Left colon (tissue), 2 donors: ENCODE results near the gene WDR26. TPM values are rescaled to one million over a fixed set of nuclear protein-coding genes. Genes with fewer than 3 reads are reported as not detected.
A peak's percentile ranks its signal among the peaks of the same experiment; 100 is the strongest.

ENCODE experiments used
- ATAC-seq: fragments of 200-7000 bp; cut with Tn5 transposase; one replicate; pipeline ENCODE4 v1.9.1; 2020; ENCODE audit warnings: mild to moderate bottlenecking, moderate library complexity
- DNase-seq, 2 donors: peaks; one replicate each; pipeline ENCODE4 v3.0.0-alpha.2; 2020
- intact Hi-C, 2 donors: fragments of 100-400 bp; cut with DNase I in 1 of 2; cut with micrococcal nuclease in 1 of 2; formaldehyde crosslinking; loops; one replicate each; pipeline versions ENCODE4 v1.11.2 to v1.14.0; 2022; cut with DNase I, micrococcal nuclease
- total RNA-seq, 2 donors: library from RNA; stranded (reverse); fragmentation: NEBNext Ultra II Directional; extraction: Animal tissue kit (Norgen Biotek cat#: 25700); gene quantifications; one replicate each; pipeline ENCODE4 v1.2.1, GENCODE V29; 2021
- donor health status: DM: no; HTN: no; CAD: no.
- donor health status: DM: yes; HTN: yes; CAD: no.

WDR26 gene
- total RNA-seq, 2 donors from 2014 or later: 62.1 to 64.4 TPM

- DNase-seq: no peak
- intact Hi-C loops: no loop called here
- no peak for ATAC-seq
Measured at GRCh38 chr1:224406216-224406615, 28.4 kb downstream of the WDR26 start.

DNA sequence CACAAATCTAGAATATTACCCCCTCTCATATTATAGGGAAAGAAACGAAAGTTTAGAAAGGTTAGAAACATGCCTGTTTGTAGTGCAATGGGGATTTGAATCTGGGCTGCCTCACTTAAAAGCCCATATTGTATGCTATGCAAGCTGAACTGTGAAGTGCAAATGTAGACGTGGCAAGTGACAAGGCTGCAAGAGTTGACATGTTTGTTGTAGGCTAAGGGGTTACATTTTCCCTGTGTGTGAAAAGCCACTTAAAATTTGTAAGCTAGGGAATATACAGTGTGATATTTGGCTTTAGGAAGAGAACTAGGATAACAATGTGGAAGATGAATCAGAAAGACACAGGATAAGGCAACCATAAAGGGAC is 29.0 kb downstream of the WDR26 start:
- intact Hi-C loops: no loop called here
- DNase-seq: no peak
- no peak for ATAC-seq

DNA sequence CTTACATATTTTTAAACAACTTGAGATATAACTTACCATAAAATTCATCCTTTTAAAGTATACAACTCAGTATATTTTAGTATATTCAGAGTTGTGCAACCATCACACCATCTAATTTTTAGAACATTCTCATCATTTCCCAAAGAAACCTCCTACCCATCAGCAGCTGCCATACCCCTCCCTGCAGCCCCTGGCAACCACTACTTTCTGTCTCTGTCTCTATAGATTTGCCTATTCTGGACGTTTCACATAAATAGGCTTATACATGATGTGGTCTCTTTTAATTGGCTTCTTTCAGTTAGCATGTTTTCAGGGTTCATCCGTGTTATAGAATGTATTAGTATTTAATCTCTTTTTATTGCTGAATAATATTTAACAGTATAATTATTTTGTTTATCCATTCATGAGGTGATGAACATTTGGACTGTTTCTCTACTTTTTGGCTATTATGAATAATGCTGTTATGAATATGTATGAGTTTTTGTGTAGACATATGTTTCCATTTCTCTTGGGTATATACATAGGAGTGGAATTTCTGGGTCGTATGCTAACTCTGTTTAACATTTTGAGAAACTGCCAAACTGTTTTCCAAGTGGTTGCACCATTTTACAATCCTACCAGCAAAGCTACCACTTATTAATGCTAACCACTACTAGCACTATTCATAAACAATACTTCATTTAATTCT is 29.5 kb downstream of the WDR26 start:
- DNase-seq (no peak), ATAC-seq (no peak)
- intact Hi-C loops: no loop called here

DNA sequence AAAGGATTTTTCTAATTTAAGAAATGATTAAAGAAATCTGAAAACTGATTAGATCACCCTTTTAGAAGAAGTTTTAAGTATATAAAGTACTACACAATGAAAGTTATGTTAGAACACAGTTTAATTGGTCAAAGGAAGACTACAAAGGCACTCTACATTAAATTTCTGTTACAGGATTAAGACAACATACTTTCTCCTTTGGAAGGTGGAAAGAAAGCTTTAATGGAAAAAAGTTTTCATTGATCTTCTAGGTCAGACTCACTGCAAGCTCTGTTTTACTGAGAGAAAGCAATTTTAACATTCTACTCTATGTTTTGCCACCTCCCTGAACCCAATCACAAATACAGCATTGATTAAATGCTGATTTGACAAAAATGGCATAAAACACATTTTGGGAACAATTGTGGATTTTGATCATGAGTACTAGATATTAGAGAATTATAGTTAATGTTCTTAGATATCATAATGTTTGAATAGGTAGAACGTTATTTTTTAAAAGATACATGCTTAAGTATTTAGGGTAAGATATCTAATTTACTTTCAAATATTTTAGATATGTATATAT is 32.0 kb downstream of the WDR26 start:
- DNase-seq (no peak), ATAC-seq (no peak)
- intact Hi-C loops: no loop called here

GRCh38 chr1:224399887-224400286 is 34.7 kb downstream of the WDR26 start:
- intact Hi-C loops: no loop called here
- ATAC-seq: peak; percentile 68
- DNase-seq: no peak

- DNase-seq (no peak), ATAC-seq (no peak)
- intact Hi-C loops: no loop called here
Measured at GRCh38 chr1:224393294-224393693, 41.3 kb downstream of the WDR26 start.

- intact Hi-C loops: no loop called here
- ATAC-seq: no peak
Measured at GRCh38 chr1:224392411-224393249, 42.0 kb downstream of the WDR26 start.

DNA sequence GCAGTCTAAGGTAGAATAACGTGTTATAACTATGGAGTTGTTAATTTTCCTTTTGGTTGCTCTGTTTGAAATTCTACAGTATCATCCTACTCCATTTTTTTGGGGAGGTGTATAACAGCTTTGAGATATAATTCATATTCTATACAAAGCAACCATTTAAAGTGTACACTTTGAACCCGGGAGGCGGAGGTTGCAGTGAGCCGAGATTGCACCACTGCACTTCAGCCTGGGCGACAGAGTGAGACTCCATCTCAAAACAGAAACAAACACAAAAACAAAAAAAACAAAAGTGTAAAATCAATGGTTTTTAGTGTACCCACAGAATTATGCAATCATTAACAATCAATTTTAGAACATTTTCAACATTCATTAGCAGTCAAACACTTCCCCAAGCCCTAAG is 44.1 kb downstream of the WDR26 start:
- DNase-seq: no peak
- no peak for ATAC-seq
- intact Hi-C loops: no loop called here

More at GRCh38 chr1:224392411-224393249, 42.0 kb downstream of the WDR26 start:
- DNase-seq: no peak

DNA sequence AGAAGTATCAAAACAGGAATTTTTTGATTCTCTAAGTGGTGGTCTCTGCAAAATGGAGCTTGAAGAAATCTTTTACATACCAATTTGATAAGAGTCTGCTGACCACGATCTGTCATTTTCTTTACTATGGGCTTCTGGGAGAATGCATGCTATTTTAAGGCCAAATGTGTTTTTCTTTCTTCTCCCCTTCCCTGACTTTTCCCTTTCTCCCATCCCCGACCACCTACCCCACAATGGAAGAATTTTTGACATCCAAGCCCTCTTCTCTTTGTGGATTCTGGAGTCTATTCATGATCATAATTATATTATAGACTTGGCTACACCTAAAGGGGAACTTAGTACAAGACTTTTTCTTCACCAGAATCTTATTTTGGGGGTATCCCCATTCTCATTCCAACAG is 46.7 kb downstream of the WDR26 start:
- intact Hi-C loops: no loop called here
- ATAC-seq: no peak
- no peak for DNase-seq

DNA sequence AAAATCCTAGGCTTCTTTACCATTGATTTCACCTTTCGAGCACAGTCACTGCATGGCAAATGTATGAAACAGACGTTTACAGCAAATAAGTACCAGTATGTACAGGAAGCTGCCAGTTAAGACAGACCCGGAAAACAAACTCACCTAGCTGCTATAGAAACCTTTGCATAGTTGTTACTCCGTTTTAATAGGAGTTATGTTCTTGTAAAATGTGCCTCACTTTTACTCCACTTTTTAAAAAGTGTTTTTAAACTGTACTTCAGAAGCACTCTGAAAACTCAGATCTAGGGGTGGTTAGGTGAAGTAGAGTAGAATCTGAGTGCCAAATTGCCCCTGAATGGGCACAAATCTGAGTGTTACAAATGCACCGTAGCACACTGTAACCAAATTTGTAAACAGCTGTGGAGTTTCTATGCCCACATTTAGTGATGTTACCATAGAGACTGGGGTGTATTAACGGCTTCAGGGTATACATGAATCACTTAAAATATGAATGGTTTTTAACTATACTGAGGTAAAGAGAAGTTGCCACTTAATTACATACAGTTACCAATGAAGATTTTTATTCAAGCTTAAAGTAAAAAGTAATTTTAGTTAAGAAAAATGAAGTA is 47.2 kb downstream of the WDR26 start:
- no peak for ATAC-seq
- DNase-seq: no peak
- intact Hi-C loops: no loop called here

- intact Hi-C loops: no loop called here
- no peak for ATAC-seq
- DNase-seq: no peak
Measured at GRCh38 chr1:224383218-224383617, 51.4 kb downstream of the WDR26 start.

- intact Hi-C loops: no loop called here
- DNase-seq: no peak
- ATAC-seq: no peak
Measured at GRCh38 chr1:224381880-224382548, 52.6 kb downstream of the WDR26 start.

GRCh38 chr1:224380003-224380402 is 54.6 kb downstream of the WDR26 start:
- no peak for DNase-seq
- peak; percentile 26 for ATAC-seq
- intact Hi-C loops: no loop called here

GRCh38 chr1:224378855-224379631 is 55.6 kb downstream of the WDR26 start:
- no peak for ATAC-seq
- no peak for DNase-seq
- intact Hi-C loops: no loop called here

- intact Hi-C loops: no loop called here
- peak; percentile 45 for ATAC-seq
- no peak for DNase-seq
Measured at GRCh38 chr1:224377676-224378006, 57.0 kb downstream of the WDR26 start.

- intact Hi-C loops: no loop called here
- ATAC-seq (no peak), DNase-seq (no peak)
Measured at GRCh38 chr1:224375059-224375458, 59.5 kb downstream of the WDR26 start.

DNA sequence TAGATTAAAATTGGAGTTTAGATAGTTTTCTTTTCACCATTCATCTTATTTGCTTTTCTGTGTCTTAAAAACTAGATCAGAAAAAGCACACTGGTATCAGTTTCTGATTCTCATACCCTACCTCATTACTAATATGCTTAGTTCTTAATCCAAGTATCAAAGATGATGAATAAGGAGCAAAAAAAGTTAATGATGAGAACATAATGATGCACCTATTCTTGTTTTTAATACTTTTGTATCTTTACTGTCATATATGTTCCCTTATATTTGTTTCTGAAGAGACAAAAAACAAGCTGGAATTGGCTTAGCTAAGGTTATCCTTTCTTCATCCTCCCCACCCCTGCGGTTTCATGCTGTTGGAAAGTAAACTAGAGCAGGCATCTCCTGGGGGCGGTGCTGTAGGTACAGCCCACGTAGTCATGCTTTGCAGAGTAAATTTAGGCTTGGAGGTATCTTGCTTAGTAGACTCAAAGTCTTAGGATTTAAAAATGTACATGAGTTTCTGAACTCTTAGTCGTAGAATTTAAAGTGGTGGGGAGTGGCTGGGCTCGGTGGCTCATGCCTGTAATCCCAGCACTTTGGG is 61.5 kb downstream of the WDR26 start:
- no peak for DNase-seq
- no peak for ATAC-seq
- intact Hi-C loops: no loop called here

DNA sequence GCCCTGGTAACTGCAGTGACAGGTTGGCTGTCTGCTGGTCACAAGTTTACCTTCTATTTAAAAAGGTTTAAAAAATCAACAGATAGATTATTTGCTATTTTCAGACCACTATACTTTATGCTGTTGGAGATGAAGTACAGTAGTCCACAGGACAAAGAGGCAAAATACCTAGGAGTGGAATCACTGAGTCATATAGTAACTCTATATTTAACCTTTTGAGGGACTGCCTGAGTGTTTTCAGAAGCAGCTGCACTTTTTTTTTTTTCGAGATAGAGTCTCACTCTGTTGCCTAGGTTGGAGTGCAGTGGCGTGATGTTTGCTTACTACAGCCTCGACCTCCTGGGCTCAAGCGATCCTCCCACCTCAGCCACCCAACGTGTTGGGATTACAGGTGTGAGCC is 66.2 kb downstream of the WDR26 start:
- intact Hi-C loops: no loop called here
- no peak for DNase-seq
- no peak for ATAC-seq
